GM10248 (cell line): ENCODE measurements around the gene KLRG1.

Experiments
- CTCF ChIA-PET: fragments of 300-600 bp; sonication (Branson Sonifier 250); formaldehyde crosslinking; extraction: SDS; loops from one replicate; lab custom pipeline; 2021; ENCODE audit warnings: antibody characterized with exemption; lab: Yijun Ruan, JAX
- POLR2A ChIA-PET: fragments of 350-650 bp; sonication (Branson Sonifier 250); formaldehyde crosslinking; extraction: SDS; loops from one replicate; lab custom pipeline; 2020; ENCODE audit warnings: antibody characterized with exemption; lab: Yijun Ruan, JAX
- DNase-seq: peaks from one replicate; pipeline ENCODE4 v3.0.0; 2012; ENCODE audit errors: extremely low spot score
- TF ChIP-seq, protein P1 (sequence below): IDR thresholded peaks from 2 replicates; pipeline ENCODE4 v1.5.1; 2012; ENCODE audit warnings: mild to moderate bottlenecking, low read depth; ENCODE audit errors: extremely low read depth, missing control alignments, control extremely low read depth

KLRG1 gene

DNA sequence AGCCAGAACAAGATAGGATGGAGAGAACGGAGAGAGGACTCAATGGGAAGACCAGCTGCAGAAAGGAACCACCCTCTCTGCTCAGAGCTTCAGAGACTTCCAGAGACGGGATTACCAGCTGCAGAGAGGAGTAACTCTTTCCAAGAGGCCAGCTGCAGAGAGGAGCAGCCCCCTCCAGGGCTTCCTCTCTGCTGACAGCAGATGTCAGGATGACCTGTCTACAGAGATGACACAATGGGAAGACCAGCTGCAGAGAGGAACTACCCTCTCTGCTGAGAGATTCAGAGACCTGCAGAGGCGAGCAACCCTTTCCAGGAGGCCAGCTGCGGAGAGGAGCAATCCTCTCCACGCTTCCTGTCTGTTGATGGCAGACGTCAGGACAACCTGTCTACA lies 61.8 kb downstream of the KLRG1 start:
- DNase-seq = no peak
- ChIA-PET POLR2A (no interaction called here), CTCF (interaction anchor here (0.8 to 4.8 kb wide), 13 partner anchors 9 to 370 kb away, joined by 3 to 45 read pairs (median 15); partner anchors contain the start of gene M6PR)
- TF ChIP-seq, protein P1, sequence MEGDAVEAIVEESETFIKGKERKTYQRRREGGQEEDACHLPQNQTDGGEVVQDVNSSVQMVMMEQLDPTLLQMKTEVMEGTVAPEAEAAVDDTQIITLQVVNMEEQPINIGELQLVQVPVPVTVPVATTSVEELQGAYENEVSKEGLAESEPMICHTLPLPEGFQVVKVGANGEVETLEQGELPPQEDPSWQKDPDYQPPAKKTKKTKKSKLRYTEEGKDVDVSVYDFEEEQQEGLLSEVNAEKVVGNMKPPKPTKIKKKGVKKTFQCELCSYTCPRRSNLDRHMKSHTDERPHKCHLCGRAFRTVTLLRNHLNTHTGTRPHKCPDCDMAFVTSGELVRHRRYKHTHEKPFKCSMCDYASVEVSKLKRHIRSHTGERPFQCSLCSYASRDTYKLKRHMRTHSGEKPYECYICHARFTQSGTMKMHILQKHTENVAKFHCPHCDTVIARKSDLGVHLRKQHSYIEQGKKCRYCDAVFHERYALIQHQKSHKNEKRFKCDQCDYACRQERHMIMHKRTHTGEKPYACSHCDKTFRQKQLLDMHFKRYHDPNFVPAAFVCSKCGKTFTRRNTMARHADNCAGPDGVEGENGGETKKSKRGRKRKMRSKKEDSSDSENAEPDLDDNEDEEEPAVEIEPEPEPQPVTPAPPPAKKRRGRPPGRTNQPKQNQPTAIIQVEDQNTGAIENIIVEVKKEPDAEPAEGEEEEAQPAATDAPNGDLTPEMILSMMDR = no peak

DNA sequence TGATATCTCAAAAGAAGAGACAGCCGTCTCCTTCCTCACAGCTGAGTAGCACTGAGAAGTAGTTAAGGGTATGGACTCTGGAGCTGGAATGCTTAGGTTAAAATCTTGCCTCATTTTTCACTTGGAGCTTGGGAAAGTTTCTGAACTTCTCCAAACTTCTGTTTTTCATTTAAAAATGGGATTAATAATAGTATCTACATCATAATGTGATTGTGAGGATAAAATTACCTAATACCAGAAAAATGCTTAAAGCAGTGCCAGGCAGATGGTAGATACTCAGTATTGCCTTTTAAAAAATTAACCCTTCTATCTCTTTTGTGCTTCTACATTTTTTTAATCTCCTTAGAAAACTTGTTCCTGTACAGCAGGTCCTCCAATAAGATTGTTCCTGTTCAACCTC lies 63.3 kb downstream of the KLRG1 start:
- POLR2A ChIA-PET = no interaction called here
- TF ChIP-seq, protein P1 = no peak
- DNase-seq = no peak
- CTCF ChIA-PET = interaction anchor here (0.6 to 4.8 kb wide), 2 partner anchors 11 to 14 kb away, joined by 3 to 24 read pairs; no protein-coding TSS in a partner anchor
